ENCODE data around the gene FLYWCH2. TPM values are rescaled to one million over a fixed set of nuclear protein-coding genes. Genes with fewer than 3 reads are reported as not detected.
A peak's percentile ranks its signal among the peaks of the same experiment; 100 is the strongest.

The FLYWCH2 gene
- total and polyA plus RNA-seq, 9 of the 15 experiments (the other 6 are each of a cell fraction or from before 2014, with no cell fraction given): 0.70 to 55.5 (median 7.6) TPM

DNA sequence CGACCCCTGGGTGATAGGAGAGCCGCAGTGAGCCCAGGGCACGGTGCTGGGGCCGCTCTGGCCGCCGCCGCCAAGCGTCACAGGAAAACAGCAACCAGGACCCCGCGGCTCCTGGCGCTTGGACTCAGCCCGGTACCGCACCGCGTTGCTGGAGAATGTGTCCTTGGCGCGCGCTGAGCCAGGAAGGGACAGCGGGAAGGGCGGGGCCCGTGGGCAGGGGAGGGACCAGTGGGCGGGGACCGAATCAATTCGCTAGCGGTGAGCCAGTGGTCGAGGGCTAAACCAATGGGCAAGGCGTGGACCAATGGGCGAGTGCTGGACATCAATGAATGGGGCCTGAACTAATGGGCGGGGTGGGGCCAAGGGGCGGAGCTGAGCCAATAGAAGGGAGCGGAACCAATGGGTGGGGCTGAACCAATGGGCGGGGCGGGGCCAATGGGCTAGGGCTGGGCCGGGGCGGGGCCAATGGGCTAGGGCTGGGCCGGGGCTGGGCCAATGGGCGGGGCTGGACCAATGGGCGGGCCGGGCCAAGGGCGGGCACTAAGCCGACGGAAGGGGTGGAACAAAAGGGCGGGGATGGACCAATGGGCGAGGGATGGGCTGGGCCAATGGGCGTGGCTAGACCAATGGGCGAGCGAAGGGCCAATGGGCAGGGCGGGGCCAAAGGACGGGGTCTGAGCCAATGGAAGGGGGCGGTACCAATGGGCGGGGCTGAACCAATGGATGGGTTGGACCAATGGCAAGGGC, 22.4 kb downstream of the FLYWCH2 start (continued):
- TF ChIP-seq, protein P1, sequence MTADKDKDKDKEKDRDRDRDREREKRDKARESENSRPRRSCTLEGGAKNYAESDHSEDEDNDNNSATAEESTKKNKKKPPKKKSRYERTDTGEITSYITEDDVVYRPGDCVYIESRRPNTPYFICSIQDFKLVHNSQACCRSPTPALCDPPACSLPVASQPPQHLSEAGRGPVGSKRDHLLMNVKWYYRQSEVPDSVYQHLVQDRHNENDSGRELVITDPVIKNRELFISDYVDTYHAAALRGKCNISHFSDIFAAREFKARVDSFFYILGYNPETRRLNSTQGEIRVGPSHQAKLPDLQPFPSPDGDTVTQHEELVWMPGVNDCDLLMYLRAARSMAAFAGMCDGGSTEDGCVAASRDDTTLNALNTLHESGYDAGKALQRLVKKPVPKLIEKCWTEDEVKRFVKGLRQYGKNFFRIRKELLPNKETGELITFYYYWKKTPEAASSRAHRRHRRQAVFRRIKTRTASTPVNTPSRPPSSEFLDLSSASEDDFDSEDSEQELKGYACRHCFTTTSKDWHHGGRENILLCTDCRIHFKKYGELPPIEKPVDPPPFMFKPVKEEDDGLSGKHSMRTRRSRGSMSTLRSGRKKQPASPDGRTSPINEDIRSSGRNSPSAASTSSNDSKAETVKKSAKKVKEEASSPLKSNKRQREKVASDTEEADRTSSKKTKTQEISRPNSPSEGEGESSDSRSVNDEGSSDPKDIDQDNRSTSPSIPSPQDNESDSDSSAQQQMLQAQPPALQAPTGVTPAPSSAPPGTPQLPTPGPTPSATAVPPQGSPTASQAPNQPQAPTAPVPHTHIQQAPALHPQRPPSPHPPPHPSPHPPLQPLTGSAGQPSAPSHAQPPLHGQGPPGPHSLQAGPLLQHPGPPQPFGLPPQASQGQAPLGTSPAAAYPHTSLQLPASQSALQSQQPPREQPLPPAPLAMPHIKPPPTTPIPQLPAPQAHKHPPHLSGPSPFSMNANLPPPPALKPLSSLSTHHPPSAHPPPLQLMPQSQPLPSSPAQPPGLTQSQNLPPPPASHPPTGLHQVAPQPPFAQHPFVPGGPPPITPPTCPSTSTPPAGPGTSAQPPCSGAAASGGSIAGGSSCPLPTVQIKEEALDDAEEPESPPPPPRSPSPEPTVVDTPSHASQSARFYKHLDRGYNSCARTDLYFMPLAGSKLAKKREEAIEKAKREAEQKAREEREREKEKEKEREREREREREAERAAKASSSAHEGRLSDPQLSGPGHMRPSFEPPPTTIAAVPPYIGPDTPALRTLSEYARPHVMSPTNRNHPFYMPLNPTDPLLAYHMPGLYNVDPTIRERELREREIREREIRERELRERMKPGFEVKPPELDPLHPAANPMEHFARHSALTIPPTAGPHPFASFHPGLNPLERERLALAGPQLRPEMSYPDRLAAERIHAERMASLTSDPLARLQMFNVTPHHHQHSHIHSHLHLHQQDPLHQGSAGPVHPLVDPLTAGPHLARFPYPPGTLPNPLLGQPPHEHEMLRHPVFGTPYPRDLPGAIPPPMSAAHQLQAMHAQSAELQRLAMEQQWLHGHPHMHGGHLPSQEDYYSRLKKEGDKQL (CRISPR knock-in tag; IDR thresholded peaks at IDR 0.05; ENCODE audit: borderline replicate concordance): no peak
- TF ChIP-seq POLR2H (tag; IDR thresholded peaks at IDR 0.05; ENCODE audit: low read depth): peak; percentile 98
- no peak for TF ChIP-seq IRF9 (tag; IDR thresholded peaks at IDR 0.05)
- no peak; a peak in 2 of 4 replicates for TF ChIP-seq HDAC1 (IDR thresholded peaks at IDR 0.05)
- no peak for TF ChIP-seq ZNF282 (CRISPR knock-in tag; IDR thresholded peaks at IDR 0.05)
- TF ChIP-seq FOXA1 (IDR thresholded peaks at IDR 0.05; ENCODE audit: borderline replicate concordance): no peak
- TF ChIP-seq, protein P2, sequence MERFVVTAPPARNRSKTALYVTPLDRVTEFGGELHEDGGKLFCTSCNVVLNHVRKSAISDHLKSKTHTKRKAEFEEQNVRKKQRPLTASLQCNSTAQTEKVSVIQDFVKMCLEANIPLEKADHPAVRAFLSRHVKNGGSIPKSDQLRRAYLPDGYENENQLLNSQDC (CRISPR knock-in tag; IDR thresholded peaks at IDR 0.05): 0 out of 2 replicates have a peak, but pooled peaks have one; percentile 35
- TF ChIP-seq MECOM (CRISPR knock-in tag; IDR thresholded peaks at IDR 0.05): no peak
- no peak for TF ChIP-seq IRF2 (CRISPR knock-in tag; IDR thresholded peaks at IDR 0.05)
- TF ChIP-seq CBFB (CRISPR knock-in tag; IDR thresholded peaks at IDR 0.05): 0 out of 2 replicates have a peak, but pooled peaks have one; percentile 54
- no peak for TF ChIP-seq CREB5 (CRISPR knock-in tag; IDR thresholded peaks at IDR 0.05)
- no peak for TF ChIP-seq ZNF324 (CRISPR knock-in tag; IDR thresholded peaks at IDR 0.05)
